Stimulated activated memory B cell treated with anti-CD40 and anti-IgM and Interleukin-4, amounts not matched to agents 10 μg/mL and 1 μg/mL and 100 μg/mL, for 72 hours (primary cell): ENCODE measurements around the gene ABHD17B.

Experiments used
- ATAC-seq: fragments of 150-1000 bp; cut with Tn5 transposase; 2 replicates; pipeline ENCODE4 v1.10.0; 2021
- H3K27ac Mint-ChIP-seq: one replicate; pipeline ENCODE4 v1.8.0; 2022; ENCODE audit warnings: mild to moderate bottlenecking, mixed read lengths
- H3K27me3 Mint-ChIP-seq: one replicate; pipeline ENCODE4 v1.8.0; 2022; ENCODE audit warnings: mixed read lengths
- H3K36me3 Mint-ChIP-seq: one replicate; pipeline ENCODE4 v1.8.0; 2022; ENCODE audit warnings: mixed read lengths
- H3K4me1 Mint-ChIP-seq: one replicate; pipeline ENCODE4 v1.8.0; 2022; ENCODE audit warnings: mixed read lengths
- H3K4me3 Mint-ChIP-seq: one replicate; pipeline ENCODE4 v1.8.0; 2022; ENCODE audit warnings: mild to moderate bottlenecking, moderate library complexity, mixed read lengths
- H3K9me3 Mint-ChIP-seq: one replicate; pipeline ENCODE4 v1.8.0; 2022; ENCODE audit warnings: mixed read lengths

Gene ABHD17B

DNA sequence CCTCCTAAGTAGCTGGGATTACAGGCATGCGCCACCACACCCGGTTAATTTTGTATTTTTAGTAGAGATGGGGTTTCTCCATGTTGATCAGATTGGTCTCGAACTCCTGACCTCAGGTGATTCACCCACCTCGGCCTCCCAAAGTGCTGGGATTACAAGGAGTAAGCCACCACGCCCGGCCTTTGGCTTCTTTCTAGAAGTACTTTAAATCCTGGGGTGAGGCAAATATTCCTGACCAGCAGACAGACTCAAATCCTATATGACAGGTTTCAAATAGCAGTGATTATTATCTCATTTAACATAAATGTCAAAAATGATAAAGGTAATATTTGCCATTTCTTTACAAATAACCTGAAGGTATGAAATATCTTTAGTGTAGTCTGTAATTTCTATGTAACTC, 35.6 kb downstream of the ABHD17B start:
- no peak for ATAC-seq
- Mint-ChIP-seq H3K4me3 (no peak overlapping the region), H3K36me3 (peaks cover 30% of the 10 kb centered on the region), H3K27ac (no peak overlapping the region), H3K27me3 (no peaks in the 10 kb centered on the region), H3K9me3 (peaks cover 12% of the 10 kb centered on the region), H3K4me1 (peaks cover 9% of the 10 kb centered on the region)

DNA sequence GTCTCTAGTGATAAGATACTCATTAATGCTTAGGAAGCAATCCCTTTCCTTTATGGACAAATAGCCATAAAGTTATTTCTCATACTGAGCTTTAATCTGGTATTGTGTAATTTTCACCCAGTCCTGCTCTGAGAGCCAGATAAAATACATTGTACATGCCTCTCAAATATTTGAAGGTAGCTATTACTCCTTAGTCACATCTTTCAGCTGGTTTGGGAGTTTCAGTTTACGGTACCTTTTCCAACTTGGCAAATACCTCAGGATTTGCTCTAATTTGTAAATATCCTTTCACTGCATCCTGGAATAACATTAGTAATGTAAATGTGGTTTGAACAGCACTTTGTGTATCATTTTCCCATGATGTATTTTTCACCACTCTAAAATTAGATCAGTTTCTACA, 47.4 kb downstream of the ABHD17B start:
- H3K4me1 Mint-ChIP-seq, result no peaks in the 10 kb centered on the region
- no peak for ATAC-seq
- no peak overlapping the region for H3K4me3 Mint-ChIP-seq
- no peaks in the 10 kb centered on the region for H3K27me3 Mint-ChIP-seq
- peaks cover 7% of the 10 kb centered on the region for H3K9me3 Mint-ChIP-seq
- H3K27ac Mint-ChIP-seq, result no peak overlapping the region
- peaks cover 46% of the 10 kb centered on the region for H3K36me3 Mint-ChIP-seq

DNA sequence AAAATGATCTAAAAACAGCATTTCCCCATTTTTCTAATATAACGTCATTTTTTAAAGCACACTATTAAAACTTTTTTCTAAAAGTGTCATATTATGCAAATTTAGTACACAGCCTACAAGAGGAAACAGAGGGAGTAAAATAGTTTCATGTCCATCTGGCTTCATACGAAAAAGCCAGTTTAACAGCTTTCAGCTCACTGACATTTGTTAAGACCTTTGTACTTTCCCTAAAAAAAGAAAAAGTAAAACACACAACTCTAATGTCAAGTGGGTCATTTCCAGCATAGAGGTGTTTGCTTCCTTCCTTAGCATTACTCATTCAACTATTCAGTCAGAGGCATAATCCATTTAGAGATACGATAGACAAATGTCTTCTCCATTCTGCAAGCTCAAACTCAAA, 49.4 kb downstream of the ABHD17B start:
- no peak overlapping the region for H3K4me3 Mint-ChIP-seq
- H3K27me3 Mint-ChIP-seq, result no peaks in the 10 kb centered on the region
- ATAC-seq, result peak; percentile 50
- H3K9me3 Mint-ChIP-seq, result peaks cover 8% of the 10 kb centered on the region
- no peaks in the 10 kb centered on the region for H3K4me1 Mint-ChIP-seq
- H3K27ac Mint-ChIP-seq, result no peak overlapping the region
- H3K36me3 Mint-ChIP-seq, result peaks cover 43% of the 10 kb centered on the region

DNA sequence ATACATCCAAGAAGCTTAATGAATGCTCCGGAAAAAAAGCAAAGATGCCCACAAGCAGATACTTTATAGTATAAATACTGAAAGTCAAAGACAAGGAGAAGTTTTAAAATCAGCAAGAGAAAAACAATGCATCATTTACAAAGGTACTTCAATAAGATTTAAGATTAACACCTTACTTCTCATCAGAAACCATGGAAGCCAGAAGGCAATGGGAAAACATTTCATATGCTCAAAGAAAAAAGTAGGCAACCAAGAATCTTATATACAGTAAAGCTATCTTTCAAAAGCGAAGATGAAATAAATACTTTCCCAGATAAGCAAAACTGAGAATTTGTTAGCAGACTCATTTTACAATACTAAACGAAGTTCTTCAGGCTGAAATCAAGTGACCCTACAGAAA, 51.1 kb downstream of the ABHD17B start:
- H3K9me3 Mint-ChIP-seq, result peaks cover 8% of the 10 kb centered on the region
- no peak for ATAC-seq
- peaks cover 41% of the 10 kb centered on the region for H3K36me3 Mint-ChIP-seq
- H3K4me1 Mint-ChIP-seq, result no peaks in the 10 kb centered on the region
- no peak overlapping the region for H3K27ac Mint-ChIP-seq
- no peaks in the 10 kb centered on the region for H3K27me3 Mint-ChIP-seq
- H3K4me3 Mint-ChIP-seq, result no peak overlapping the region

DNA sequence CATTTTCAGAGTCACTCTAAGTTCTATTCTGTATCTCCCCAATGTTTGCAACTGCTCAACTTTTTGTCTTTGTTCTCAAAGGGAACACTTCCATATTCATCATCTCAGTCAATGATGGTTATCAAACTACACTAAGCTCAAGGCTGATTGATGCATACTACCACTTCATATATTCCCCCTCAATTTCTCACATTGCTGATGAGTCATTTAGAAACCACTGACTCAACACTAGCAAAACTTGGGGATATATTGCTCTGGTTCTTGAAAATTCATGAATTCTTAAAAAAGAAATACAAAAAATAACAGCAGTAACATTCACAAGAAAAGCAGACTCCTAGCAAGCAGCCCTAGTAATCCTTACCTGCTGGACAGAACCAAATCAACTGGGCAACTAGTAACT, 52.2 kb downstream of the ABHD17B start:
- Mint-ChIP-seq H3K27ac (no peak overlapping the region), H3K4me1 (no peaks in the 10 kb centered on the region), H3K36me3 (peaks cover 32% of the 10 kb centered on the region), H3K4me3 (no peak overlapping the region), H3K27me3 (no peaks in the 10 kb centered on the region), H3K9me3 (peaks cover 8% of the 10 kb centered on the region)
- ATAC-seq, result no peak

DNA sequence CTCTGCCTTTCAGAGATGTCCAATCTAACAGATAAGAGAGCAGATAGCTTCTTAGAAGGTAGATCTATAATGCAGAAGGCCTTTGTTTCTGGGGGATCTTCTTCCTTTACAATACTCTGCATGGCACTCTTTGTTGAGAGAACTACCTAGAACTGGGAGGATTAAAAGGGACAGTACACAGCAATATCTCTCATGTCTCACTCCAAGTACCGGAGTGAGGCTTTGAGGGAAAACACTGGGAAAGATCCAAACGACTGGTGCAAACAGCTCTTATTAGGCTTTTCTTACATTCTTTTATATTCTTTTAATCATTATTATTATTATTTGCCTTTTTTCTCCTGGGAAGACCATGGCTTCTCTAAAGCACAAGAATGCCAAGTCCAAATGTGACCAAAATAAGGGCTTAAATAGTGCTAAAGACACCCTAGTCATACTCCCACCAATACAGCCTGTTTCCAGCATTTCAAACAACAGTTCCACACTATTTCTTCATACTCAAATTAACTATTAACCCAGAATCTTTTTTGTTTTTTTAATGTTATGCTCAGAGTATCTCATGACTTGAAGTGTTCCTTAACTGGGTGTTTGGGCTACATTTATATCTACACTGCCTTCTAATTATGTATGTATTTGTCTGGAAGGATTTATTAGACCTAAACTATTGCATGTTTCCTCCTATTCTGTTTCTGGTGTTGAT, 52.7 kb downstream of the ABHD17B start:
- Mint-ChIP-seq H3K4me1 (no peaks in the 10 kb centered on the region), H3K36me3 (peaks cover 28% of the 10 kb centered on the region), H3K27me3 (no peaks in the 10 kb centered on the region), H3K9me3 (peaks cover 8% of the 10 kb centered on the region), H3K4me3 (no peak overlapping the region), H3K27ac (no peak overlapping the region)
- no peak for ATAC-seq

DNA sequence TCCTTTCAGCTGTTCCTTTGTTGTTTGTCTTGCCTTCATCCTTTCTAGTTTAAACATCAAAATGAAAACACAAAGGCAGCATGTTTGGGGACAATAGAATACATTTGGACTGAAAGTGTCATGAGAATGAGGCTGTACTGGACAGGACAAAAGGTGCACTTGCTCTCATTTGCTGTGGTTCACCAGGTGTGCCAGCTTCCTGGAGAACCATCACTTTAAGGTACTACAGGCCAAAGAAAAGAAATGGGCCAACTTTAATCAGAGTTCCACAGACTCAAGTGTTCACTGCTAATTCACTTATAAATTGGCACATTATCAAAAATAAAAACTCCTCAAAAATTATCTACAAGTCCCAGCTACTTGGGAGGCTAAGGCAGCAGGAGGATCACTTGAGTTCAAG, 53.8 kb downstream of the ABHD17B start:
- no peak for ATAC-seq
- Mint-ChIP-seq H3K4me1 (no peaks in the 10 kb centered on the region), H3K4me3 (no peak overlapping the region), H3K9me3 (peaks cover 8% of the 10 kb centered on the region), H3K27me3 (no peaks in the 10 kb centered on the region), H3K27ac (no peak overlapping the region), H3K36me3 (peaks cover 21% of the 10 kb centered on the region)

DNA sequence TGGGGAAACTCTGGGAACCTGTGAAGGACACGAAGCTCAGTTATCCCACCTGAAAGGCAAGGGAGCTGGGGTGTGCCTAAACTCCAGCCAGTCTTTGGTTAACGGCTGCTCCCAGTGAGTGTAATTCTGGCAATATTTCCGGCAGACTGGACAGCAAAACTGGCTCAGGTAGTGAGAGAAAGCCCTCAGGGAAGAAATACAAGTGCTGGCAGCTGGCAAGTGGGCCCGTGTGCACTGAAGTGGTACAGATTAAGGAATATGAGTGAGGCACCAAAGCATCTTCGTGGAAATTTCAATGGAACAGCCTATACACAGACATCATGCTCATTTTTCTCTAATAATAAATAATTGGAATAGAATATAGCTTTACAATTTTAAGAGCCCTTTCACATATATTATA, 56.2 kb downstream of the ABHD17B start:
- H3K4me1 Mint-ChIP-seq, result no peaks in the 10 kb centered on the region
- H3K27ac Mint-ChIP-seq, result no peak overlapping the region
- H3K4me3 Mint-ChIP-seq, result no peak overlapping the region
- no peaks in the 10 kb centered on the region for H3K27me3 Mint-ChIP-seq
- ATAC-seq, result no peak
- H3K9me3 Mint-ChIP-seq, result peaks cover 3% of the 10 kb centered on the region
- peaks cover 11% of the 10 kb centered on the region for H3K36me3 Mint-ChIP-seq

DNA sequence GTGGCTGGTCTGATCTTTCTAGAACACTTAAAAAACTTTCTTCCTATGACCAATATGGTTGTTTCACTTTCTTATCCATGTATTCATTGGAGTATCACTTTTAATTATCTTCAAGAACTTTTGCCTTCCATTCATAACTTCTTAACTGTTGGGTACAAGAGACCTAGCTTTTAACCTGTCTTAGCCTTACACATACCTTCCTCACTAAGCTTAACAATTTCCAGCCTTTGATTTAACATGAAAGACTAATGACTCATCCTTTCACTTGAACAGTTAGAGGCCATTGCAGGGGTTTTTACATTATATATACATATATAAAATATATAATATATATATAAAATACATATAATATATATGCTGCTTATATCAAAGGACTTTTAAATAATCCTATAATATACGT, 57.9 kb downstream of the ABHD17B start:
- H3K27ac Mint-ChIP-seq, result no peak overlapping the region
- no peak overlapping the region for H3K4me3 Mint-ChIP-seq
- H3K36me3 Mint-ChIP-seq, result peaks cover 5% of the 10 kb centered on the region
- H3K9me3 Mint-ChIP-seq, result peaks cover 4% of the 10 kb centered on the region
- no peaks in the 10 kb centered on the region for H3K4me1 Mint-ChIP-seq
- no peaks in the 10 kb centered on the region for H3K27me3 Mint-ChIP-seq
- ATAC-seq, result no peak

DNA sequence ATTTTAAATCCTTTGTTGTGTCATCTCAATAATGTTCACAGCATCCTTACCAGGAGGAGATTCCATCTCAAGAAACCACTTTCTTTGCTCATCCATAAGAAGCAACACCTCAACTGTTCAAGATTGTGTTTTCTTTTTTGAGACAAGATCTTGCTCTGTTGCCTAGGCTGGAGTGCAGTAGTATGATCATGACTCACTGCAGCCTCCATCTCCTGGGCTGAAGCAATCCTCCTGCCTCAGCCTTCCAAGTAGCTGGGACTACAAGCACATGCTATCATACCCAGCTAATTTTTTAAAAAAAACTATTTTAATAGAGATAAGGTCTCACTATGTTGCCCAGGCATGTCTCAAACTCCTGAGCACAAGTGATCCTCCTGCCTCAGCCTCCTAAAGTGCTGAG, 60.0 kb downstream of the ABHD17B start:
- peaks cover 4% of the 10 kb centered on the region for H3K9me3 Mint-ChIP-seq
- H3K27ac Mint-ChIP-seq, result no peak overlapping the region
- no peaks in the 10 kb centered on the region for H3K4me1 Mint-ChIP-seq
- H3K4me3 Mint-ChIP-seq, result no peak overlapping the region
- ATAC-seq, result no peak
- H3K36me3 Mint-ChIP-seq, result peaks cover 5% of the 10 kb centered on the region
- H3K27me3 Mint-ChIP-seq, result no peaks in the 10 kb centered on the region

DNA sequence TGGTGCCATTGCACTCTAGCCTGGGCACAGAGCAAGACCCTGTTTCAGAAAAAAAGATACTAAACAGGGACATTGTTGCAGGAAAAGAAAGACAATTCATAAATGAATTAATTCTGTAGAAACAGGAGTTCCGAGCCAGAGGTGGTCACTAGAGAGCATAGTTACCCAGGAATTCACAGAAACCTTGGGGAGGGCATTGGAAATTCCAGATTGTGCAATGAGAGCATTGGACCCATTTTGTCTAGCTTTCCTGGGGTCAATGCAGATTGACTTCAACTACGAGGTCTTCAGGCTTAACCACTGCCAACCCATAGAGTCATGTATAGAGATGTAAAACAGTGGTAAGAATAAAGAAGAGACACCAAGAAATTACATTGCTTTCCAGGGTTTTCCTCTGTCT, 63.1 kb downstream of the ABHD17B start:
- no peaks in the 10 kb centered on the region for H3K27me3 Mint-ChIP-seq
- H3K36me3 Mint-ChIP-seq, result peaks cover 5% of the 10 kb centered on the region
- ATAC-seq, result no peak
- H3K4me3 Mint-ChIP-seq, result no peak overlapping the region
- H3K9me3 Mint-ChIP-seq, result peaks cover 4% of the 10 kb centered on the region
- H3K4me1 Mint-ChIP-seq, result no peaks in the 10 kb centered on the region
- no peak overlapping the region for H3K27ac Mint-ChIP-seq

DNA sequence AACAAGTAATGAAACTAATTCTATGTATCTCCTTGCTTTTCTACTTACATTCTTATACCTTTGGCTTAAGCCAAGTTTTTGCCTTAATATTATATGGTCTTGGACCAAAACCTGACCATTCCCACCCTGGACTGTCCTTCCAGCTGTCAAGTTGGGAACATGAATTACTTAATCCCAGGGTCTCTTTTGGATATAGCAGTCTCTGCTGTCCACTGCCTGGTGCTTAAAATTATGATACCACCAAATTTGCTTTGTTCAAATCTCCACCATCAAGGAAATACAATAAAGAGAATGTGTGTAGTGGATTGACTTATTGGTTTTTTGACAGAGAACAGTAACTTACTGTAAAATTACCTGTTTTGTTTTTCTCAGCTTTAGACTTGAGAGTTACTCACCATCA, 66.2 kb downstream of the ABHD17B start:
- Mint-ChIP-seq H3K27ac (no peak overlapping the region), H3K9me3 (peaks cover 4% of the 10 kb centered on the region), H3K27me3 (no peaks in the 10 kb centered on the region), H3K4me1 (no peaks in the 10 kb centered on the region), H3K4me3 (no peak overlapping the region), H3K36me3 (peaks cover 5% of the 10 kb centered on the region)
- ATAC-seq, result no peak

DNA sequence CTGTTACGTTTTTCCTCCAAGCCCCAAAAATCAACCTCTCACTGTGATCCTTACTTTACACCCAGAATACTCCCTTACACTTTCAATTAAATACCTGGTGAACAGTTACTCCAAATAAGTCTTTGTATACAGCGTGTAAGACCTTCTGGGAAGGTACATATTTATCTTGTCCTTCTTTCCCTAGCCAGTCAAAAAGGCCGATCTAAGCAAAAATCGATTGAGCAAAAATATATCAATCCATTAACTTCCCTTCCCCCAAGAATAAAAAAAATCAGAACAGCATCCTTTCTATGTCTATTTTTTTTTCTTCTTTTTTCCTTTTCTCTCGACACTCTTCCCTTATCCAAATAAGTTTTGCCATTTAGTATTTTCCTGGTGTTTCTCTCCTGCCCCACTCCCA, 71.3 kb downstream of the ABHD17B start:
- Mint-ChIP-seq H3K27ac (no peak overlapping the region), H3K36me3 (peaks cover 12% of the 10 kb centered on the region), H3K4me1 (no peaks in the 10 kb centered on the region), H3K27me3 (no peaks in the 10 kb centered on the region), H3K9me3 (peaks cover 4% of the 10 kb centered on the region), H3K4me3 (no peak overlapping the region)
- ATAC-seq, result no peak

DNA sequence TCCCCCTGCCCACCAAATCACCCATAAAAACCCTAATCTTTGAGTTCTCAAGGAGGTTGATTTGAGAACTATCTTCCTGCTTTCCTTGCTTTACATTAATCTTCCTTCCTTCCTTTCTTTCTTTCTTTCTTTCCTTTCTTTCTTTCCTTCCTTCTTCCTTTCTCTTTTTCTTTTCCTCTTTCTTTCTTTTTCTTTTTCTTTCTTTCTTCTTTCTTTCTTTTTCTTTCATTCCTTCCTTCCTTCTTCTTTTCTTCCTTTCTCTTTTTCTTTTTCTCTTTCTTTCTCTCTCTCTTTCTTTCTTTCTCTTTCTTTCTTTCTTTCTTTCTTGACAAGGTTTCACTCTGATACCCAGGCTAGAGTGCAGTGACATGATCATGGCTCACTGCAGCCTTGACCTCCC, 75.4 kb downstream of the ABHD17B start:
- Mint-ChIP-seq H3K36me3 (peaks cover 12% of the 10 kb centered on the region), H3K9me3 (peaks cover 4% of the 10 kb centered on the region), H3K4me1 (no peaks in the 10 kb centered on the region), H3K27ac (no peak overlapping the region), H3K4me3 (no peak overlapping the region), H3K27me3 (no peaks in the 10 kb centered on the region)
- no peak for ATAC-seq

DNA sequence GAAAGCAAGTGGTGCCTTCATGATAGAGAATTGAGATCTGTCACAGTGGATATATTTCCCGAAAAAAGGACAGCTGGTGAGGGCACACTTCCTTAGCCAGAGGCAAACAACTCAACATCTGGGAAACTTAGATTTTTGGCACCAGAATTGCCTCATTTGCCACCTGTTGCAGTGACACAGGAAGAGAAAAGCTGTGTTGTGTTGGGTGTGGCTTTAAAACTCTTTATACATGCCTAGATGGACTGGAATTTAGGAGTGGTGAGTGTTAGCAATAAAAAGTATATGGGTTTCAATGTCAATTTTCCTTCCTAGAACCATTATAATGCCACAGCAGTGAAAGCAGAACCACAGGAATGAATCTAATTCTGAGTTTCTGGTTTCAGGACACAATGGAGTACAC, 80.1 kb downstream of the ABHD17B start:
- Mint-ChIP-seq H3K9me3 (peaks cover 4% of the 10 kb centered on the region), H3K4me1 (no peaks in the 10 kb centered on the region), H3K4me3 (no peak overlapping the region), H3K27ac (no peak overlapping the region), H3K27me3 (no peaks in the 10 kb centered on the region), H3K36me3 (peaks cover 6% of the 10 kb centered on the region)
- ATAC-seq, result no peak

DNA sequence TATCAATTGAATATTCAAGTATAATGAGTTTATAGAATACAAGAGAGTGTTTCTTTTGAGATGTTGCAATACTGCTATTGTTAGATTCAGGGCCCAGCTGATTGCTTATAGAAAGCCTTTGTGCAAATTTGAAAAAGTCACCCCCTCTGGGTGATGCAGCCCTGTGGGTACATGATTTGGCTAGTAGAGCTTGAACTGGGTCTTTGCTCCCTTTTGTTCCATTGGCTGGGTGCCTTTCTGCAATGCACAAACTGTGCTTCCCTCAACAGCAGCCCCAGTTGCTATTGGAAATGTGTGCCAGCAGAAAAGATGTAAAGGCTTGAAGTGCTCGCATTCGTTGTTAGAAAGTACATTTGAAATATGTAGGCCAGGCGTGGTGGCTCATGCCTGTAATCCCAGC, 80.8 kb downstream of the ABHD17B start:
- no peak for ATAC-seq

DNA sequence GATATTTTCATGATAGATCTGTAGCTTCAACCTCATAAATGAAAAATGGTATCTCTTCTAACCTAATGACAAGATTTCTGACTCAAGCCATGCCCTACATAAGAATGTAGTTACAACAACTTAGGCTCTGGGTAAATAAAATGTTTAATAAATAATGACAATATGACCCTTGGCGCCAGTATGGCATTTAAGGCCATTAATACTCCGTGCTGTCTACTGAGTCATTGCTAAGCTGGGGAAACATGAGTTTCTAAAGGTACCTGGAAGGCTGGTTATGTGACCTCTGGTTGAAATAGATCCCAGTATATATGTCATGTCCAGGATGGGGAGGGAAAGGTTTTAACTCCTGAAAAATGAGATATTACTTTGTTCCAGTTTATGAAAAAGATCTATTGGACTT, 84.7 kb downstream of the ABHD17B start:
- Mint-ChIP-seq H3K36me3 (no peaks in the 10 kb centered on the region), H3K27me3 (no peaks in the 10 kb centered on the region), H3K9me3 (no peaks in the 10 kb centered on the region), H3K27ac (no peak overlapping the region), H3K4me3 (no peak overlapping the region), H3K4me1 (no peaks in the 10 kb centered on the region)
- no peak for ATAC-seq

More for the DNA sequence above, 80.8 kb downstream of the ABHD17B start:
- Mint-ChIP-seq H3K27ac (no peak overlapping the region), H3K9me3 (no peaks in the 10 kb centered on the region), H3K4me3 (no peak overlapping the region), H3K4me1 (no peaks in the 10 kb centered on the region), H3K27me3 (no peaks in the 10 kb centered on the region), H3K36me3 (no peaks in the 10 kb centered on the region)
